GM12878 (cell line): ENCODE measurements around the gene C22orf42. TPM values are rescaled to one million over a fixed set of nuclear protein-coding genes. Genes with fewer than 3 reads are reported as not detected.

Experiments used
- ATAC-seq: fragments of 200-7000 bp; cut with Tn5 transposase; 3 replicates; pipeline ENCODE4 v1.9.1; 2020; ENCODE audit warnings: mild to moderate bottlenecking, moderate library complexity
- BruUV-seq: library from RNA; stranded (reverse); fragments of 400-500 nt; replicated peaks from 2 replicates; lab custom pipeline; 2021; lab: Mats Ljungman, UMichigan
- CTCF ChIA-PET: fragments of 300-600 bp; sonication (Branson Sonifier 250); formaldehyde crosslinking; extraction: SDS; loops from one replicate; lab custom pipeline; 2021; ENCODE audit warnings: inconsistent platforms; lab: Yijun Ruan, JAX
- POLR2A ChIA-PET: fragments of 350-600 bp; formaldehyde crosslinking; extraction: SDS; loops from one replicate; lab custom pipeline; 2021; ENCODE audit warnings: inconsistent platforms; lab: Charles Lee
- RAD21 ChIA-PET: fragments of 300-600 bp; sonication (Branson Sonifier 250); formaldehyde crosslinking; loops from one replicate; lab custom pipeline; 2023; ENCODE audit warnings: antibody characterized with exemption; ENCODE audit not compliant: unreplicated experiment; lab: Charles Lee
- SMC1A ChIA-PET: fragments of 300-600 bp; sonication (Branson Sonifier 250); formaldehyde crosslinking; loops from one replicate; lab custom pipeline; 2023; ENCODE audit not compliant: unreplicated experiment, uncharacterized antibody; lab: Charles Lee
- DNase-seq: peaks from one replicate; pipeline ENCODE4 v3.0.0-alpha.2; 2011; ENCODE audit warnings: low read depth, low spot score
- FAIRE-seq: peaks from 3 replicates; lab custom pipeline; 2011; peaks lifted over from hg19 to GRCh38; lab: Jason Lieb, UNC
- H2AFZ ChIP-seq: 2 replicates; pipeline ENCODE4 v1.6.0; 2011; ENCODE audit warnings: low read depth, low read length, control low read depth; ENCODE audit not compliant: control insufficient read depth
- H3K27ac ChIP-seq: 2 replicates; pipeline ENCODE4 v1.5.1; 2011; ENCODE audit warnings: control low read depth; ENCODE audit not compliant: control insufficient read depth, insufficient read depth
- H3K27me3 ChIP-seq, 2 experiments: replicated peaks in 1 of 2; 2 replicates each; pipeline versions ENCODE4 v1.6.0 to v1.6.1; 2011; ENCODE audit warnings: low read length in 1 of 2; ENCODE audit not compliant: control insufficient read depth in 2 of 2, insufficient read depth in 2 of 2
- H3K36me3 ChIP-seq, 2 experiments: 2 replicates each; pipeline ENCODE4 v1.5.1; 2011; ENCODE audit warnings: low read length in 1 of 2; ENCODE audit not compliant: control insufficient read depth in 2 of 2, insufficient read depth in 2 of 2
- H3K4me1 ChIP-seq: 2 replicates; pipeline ENCODE4 v1.6.1; 2011; ENCODE audit warnings: mild to moderate bottlenecking, low read length, moderate library complexity, mixed read lengths; ENCODE audit not compliant: control insufficient read depth, insufficient read depth
- H3K4me2 ChIP-seq: 2 replicates; pipeline ENCODE4 v1.6.0; 2011; ENCODE audit warnings: control low read depth; ENCODE audit not compliant: control insufficient read depth, insufficient read depth
- H3K4me3 ChIP-seq: fragments of 200-600 bp; sonication (generic); 2 replicates; pipeline ENCODE4 v1.5.1; 2016
- H3K79me2 ChIP-seq: 2 replicates; pipeline ENCODE4 v1.6.0; 2011; ENCODE audit warnings: low read length; ENCODE audit not compliant: control insufficient read depth, insufficient read depth
- H3K9ac ChIP-seq: 2 replicates; pipeline ENCODE4 v1.8.0; 2011; ENCODE audit warnings: low read length, control low read depth, mixed read lengths; ENCODE audit not compliant: control insufficient read depth, insufficient read depth
- H3K9me3 ChIP-seq: replicated peaks from 3 replicates; pipeline ENCODE4 v1.5.1; 2011; ENCODE audit warnings: mild to moderate bottlenecking, low read length; ENCODE audit not compliant: control insufficient read depth, insufficient read depth
- H4K20me1 ChIP-seq: 2 replicates; pipeline ENCODE4 v1.6.0; 2011; ENCODE audit not compliant: control insufficient read depth, insufficient read depth
- EZH2 ChIP-seq: IDR thresholded peaks from 2 replicates; pipeline ENCODE4 v1.6.1; 2012; ENCODE audit warnings: low read depth, mild to moderate bottlenecking, control low read depth, inconsistent platforms, low read length, borderline replicate concordance; ENCODE audit not compliant: control insufficient read depth
- HDAC6 ChIP-seq: fragments of 200-600 bp; sonication (generic); IDR thresholded peaks from one replicate; pipeline ENCODE4 v1.8.0; 2017; ENCODE audit warnings: antibody characterized with exemption; ENCODE audit not compliant: unreplicated experiment
- IRF3 ChIP-seq: fragments of 450-650 bp; IDR thresholded peaks from 2 replicates; pipeline ENCODE4 v1.6.1; 2014; ENCODE audit warnings: mild to moderate bottlenecking
- JUNB ChIP-seq: IDR thresholded peaks from 2 replicates; pipeline ENCODE4 v1.6.1; 2016; ENCODE audit warnings: antibody characterized with exemption, mild to moderate bottlenecking
- NFXL1 ChIP-seq: fragments of 450-650 bp; IDR thresholded peaks from 2 replicates; pipeline ENCODE4 v1.6.1; 2017; ENCODE audit warnings: antibody characterized with exemption, mild to moderate bottlenecking, borderline replicate concordance
- REST ChIP-seq: IDR thresholded peaks from 2 replicates; pipeline ENCODE4 v1.6.1; 2012; ENCODE audit warnings: mild to moderate bottlenecking, low read depth, low read length
- ZBED1 ChIP-seq: IDR thresholded peaks from 2 replicates; pipeline ENCODE4 v1.6.1; 2016; ENCODE audit warnings: borderline replicate concordance
- WGBS: methylation state at CpG from one replicate; pipeline ENCODE4 v1.1.6; 2016; ENCODE audit warnings: low lambda C conversion rate; ENCODE audit not compliant: insufficient replicate concordance, insufficient coverage; ENCODE audit errors: missing lambda C conversion rate; 5-methylcytosine and 5-hydroxymethylcytosine counted together
- in situ Hi-C: fragments of 300-500 bp; cut with MboI; formaldehyde crosslinking; loops from 9 replicates; pipeline ENCODE4 v1.14.3; 2018; ENCODE audit warnings: mixed read lengths
- intact Hi-C: fragments of 100-400 bp; cut with micrococcal nuclease; formaldehyde crosslinking; loops from one replicate; pipeline ENCODE4 v1.14.2; 2022; ENCODE audit not compliant: unreplicated experiment
- polyA plus RNA-seq, 11 experiments: library from polyadenylated mRNA; depleted of rRNA in 4 of 11; unstranded in 6 of 11; stranded (reverse) in 5 of 11; fragments of >200 nt; fragmentation: Nextera tagmentation in 4 of 11; fragmentation: Illumina TruSeq in 1 of 11; extraction: Ambion mirVana in 4 of 11; extraction: Trizol in 1 of 11; gene quantifications; 1 replicate in 1 of 11; 2 replicates in 10 of 11; pipeline versions ENCODE4 v1.2.1 to v1.2.3, GENCODE V29; 2011 to 2016; ENCODE audit warnings: inconsistent platforms in 2 of 11, missing spikeins in 2 of 11, low read depth in 1 of 11
- total RNA-seq, 4 experiments: library from RNA; depleted of rRNA in 3 of 4; stranded (reverse); fragments of >200 nt in 3 of 4; fragmentation: Illumina TruSeq in 1 of 4; extraction: Trizol in 1 of 4; gene quantifications; 2 replicates each; pipeline versions ENCODE4 v1.2.1 to v1.2.3, GENCODE V29; 2013 to 2021

C22orf42 gene
- total and polyA plus RNA-seq, 10 of the 15 experiments (the other 5 are each of a cell fraction or from before 2014, with no cell fraction given): not detected

- Histone ChIP-seq H2AFZ (no peak overlapping the region), H4K20me1 (no peaks in the 10 kb centered on the region), H3K79me2 (no peaks in the 10 kb centered on the region), H3K4me1 (no peaks in the 10 kb centered on the region), H3K9me3 (no peaks in the 10 kb centered on the region), H3K27ac (no peak overlapping the region), H3K4me3 (no peak overlapping the region), H3K27me3 (no peaks in the 10 kb centered on the region; a peak in 2 of 4 replicates), H3K4me2 (no peak overlapping the region), H3K9ac (no peak overlapping the region), H3K36me3 (no peaks in the 10 kb centered on the region)
- SMC1A ChIA-PET: no interaction called here
- CTCF ChIA-PET: no interaction called here
- BruUV-seq: no TSS peak
- DNase-seq (no peak), FAIRE-seq (no peak), ATAC-seq (no peak)
- TF ChIP-seq NFXL1: no peak
- no peak for TF ChIP-seq ZBED1
- TF ChIP-seq EZH2: no peak
- no peak for TF ChIP-seq IRF3
- TF ChIP-seq JUNB: no peak
- intact Hi-C loops: no loop called here
- POLR2A ChIA-PET: no interaction called here
- RAD21 ChIA-PET: no interaction called here
- WGBS: 15% methylated on average over 6 of the region's 6 CpGs
- in situ Hi-C loops: no loop called here
Measured at GRCh38 chr22:32181043-32181442, 21.9 kb upstream of the C22orf42 start.

- no peaks in the 10 kb centered on the region for H3K79me2 ChIP-seq
- BruUV-seq: no TSS peak
- no peak overlapping the region for H2AFZ ChIP-seq
- H3K27me3 ChIP-seq: peaks cover 0 to 4% of the 10 kb centered on the region in 2 experiments; a peak in 2 of 4 replicates
- RAD21 ChIA-PET: no interaction called here
- CTCF ChIA-PET: no interaction called here
- 79% methylated on average over 7 of the region's 8 CpGs for WGBS
- POLR2A ChIA-PET: no interaction called here
- in situ Hi-C loops: no loop called here
- no peaks in the 10 kb centered on the region for H3K36me3 ChIP-seq
- no peak overlapping the region for H3K9ac ChIP-seq
- intact Hi-C loops: no loop called here
- H3K27ac ChIP-seq: no peak overlapping the region
- SMC1A ChIA-PET: no interaction called here
- no peaks in the 10 kb centered on the region for H4K20me1 ChIP-seq
- FAIRE-seq (no peak), ATAC-seq (no peak), DNase-seq (no peak)
- H3K9me3 ChIP-seq: no peaks in the 10 kb centered on the region
- TF ChIP-seq REST (peak; percentile 60; the same call in 1 of the 2 replicates), HDAC6 (no peak)
- H3K4me2 ChIP-seq: no peak overlapping the region
- H3K4me1 ChIP-seq: no peaks in the 10 kb centered on the region
- H3K4me3 ChIP-seq: no peak overlapping the region
Measured at GRCh38 chr22:32177221-32177765, 18.2 kb upstream of the C22orf42 start.
